A673 (cell line): ENCODE measurements around the gene KCNK16. TPM values are rescaled to one million over a fixed set of nuclear protein-coding genes. Genes with fewer than 3 reads are reported as not detected.

ENCODE experiments used
- BruUV-seq: library from RNA; stranded (reverse); fragments of 400-500 nt; replicated peaks from 2 replicates; lab custom pipeline; 2021; lab: Mats Ljungman, UMichigan
- CTCF ChIA-PET: fragments of 300-600 bp; sonication (Branson Sonifier 250); formaldehyde crosslinking; loops from one replicate; lab custom pipeline; 2022; ENCODE audit warnings: antibody characterized with exemption; lab: Charles Lee
- POLR2A ChIA-PET: fragments of 300-600 bp; sonication (Branson Sonifier 250); formaldehyde crosslinking; loops from one replicate; lab custom pipeline; 2022; ENCODE audit warnings: antibody characterized with exemption; ENCODE audit not compliant: low non-redundant PET; lab: Charles Lee
- DNase-seq: peaks from one replicate; pipeline ENCODE4 v3.0.0-alpha.2; 2015; ENCODE audit warnings: low spot score
- H3K27ac ChIP-seq: fragments of 200-600 bp; sonication (generic); 2 replicates; pipeline ENCODE4 v1.5.1; 2016; ENCODE audit warnings: mixed run types, low read depth, mild to moderate bottlenecking, mixed read lengths, antibody characterized with exemption, low read length; ENCODE audit not compliant: poor library complexity, severe bottlenecking
- H3K27me3 ChIP-seq: fragments of 200-600 bp; sonication (generic); replicated peaks from 2 replicates; pipeline ENCODE4 v1.6.1; 2017; ENCODE audit warnings: mixed run types, low read depth, mild to moderate bottlenecking, mixed read lengths, antibody characterized with exemption, low read length; ENCODE audit not compliant: insufficient read depth, poor library complexity
- H3K36me3 ChIP-seq: fragments of 200-600 bp; sonication (generic); 2 replicates; pipeline ENCODE4 v1.6.1; 2016; ENCODE audit warnings: mixed run types, mild to moderate bottlenecking, mixed read lengths, antibody characterized with exemption, low read length; ENCODE audit not compliant: insufficient read depth, poor library complexity, severe bottlenecking
- H3K4me1 ChIP-seq: fragments of 200-600 bp; sonication (generic); 2 replicates; pipeline ENCODE4 v1.6.1; 2017; ENCODE audit warnings: mixed run types, mild to moderate bottlenecking, mixed read lengths, antibody characterized with exemption, low read length; ENCODE audit not compliant: insufficient read depth, poor library complexity, severe bottlenecking
- H3K4me3 ChIP-seq: fragments of 200-600 bp; sonication (generic); 2 replicates; pipeline ENCODE4 v1.5.1; 2016; ENCODE audit warnings: low read depth, mixed run types, mild to moderate bottlenecking, mixed read lengths, low read length; ENCODE audit not compliant: poor library complexity, severe bottlenecking
- H3K9me3 ChIP-seq: fragments of 200-600 bp; sonication (generic); 2 replicates; pipeline ENCODE4 v1.6.1; 2016; ENCODE audit warnings: mixed run types, low read depth, mild to moderate bottlenecking, mixed read lengths, antibody characterized with exemption, low read length; ENCODE audit not compliant: poor library complexity, severe bottlenecking
- EZH2 ChIP-seq: fragments of 200-600 bp; sonication (generic); IDR thresholded peaks from 2 replicates; pipeline ENCODE4 v1.6.1; 2017; ENCODE audit warnings: borderline replicate concordance, low read depth, mild to moderate bottlenecking, mixed read lengths, antibody characterized with exemption, low read length; ENCODE audit not compliant: poor library complexity, severe bottlenecking
- intact Hi-C: fragments of 100-400 bp; cut with micrococcal nuclease; formaldehyde crosslinking; loops from one replicate; pipeline ENCODE4 v1.10.0; 2022; ENCODE audit not compliant: unreplicated experiment
- total RNA-seq: library from RNA; stranded (reverse); gene quantifications from 2 replicates; pipeline ENCODE4 v1.2.3, GENCODE V29; 2021
- TF ChIP-seq, protein P1 (sequence below): fragments of 300-800, 200-600 bp; sonication (generic); conservative IDR thresholded peaks from 2 replicates; pipeline ENCODE4 v1.5.1; 2017; ENCODE audit warnings: low read depth, mild to moderate bottlenecking, antibody characterized with exemption, low read length, moderate library complexity, mixed read lengths

Gene KCNK16
- total RNA-seq, 1 experiment from 2014 or later: not detected

DNA sequence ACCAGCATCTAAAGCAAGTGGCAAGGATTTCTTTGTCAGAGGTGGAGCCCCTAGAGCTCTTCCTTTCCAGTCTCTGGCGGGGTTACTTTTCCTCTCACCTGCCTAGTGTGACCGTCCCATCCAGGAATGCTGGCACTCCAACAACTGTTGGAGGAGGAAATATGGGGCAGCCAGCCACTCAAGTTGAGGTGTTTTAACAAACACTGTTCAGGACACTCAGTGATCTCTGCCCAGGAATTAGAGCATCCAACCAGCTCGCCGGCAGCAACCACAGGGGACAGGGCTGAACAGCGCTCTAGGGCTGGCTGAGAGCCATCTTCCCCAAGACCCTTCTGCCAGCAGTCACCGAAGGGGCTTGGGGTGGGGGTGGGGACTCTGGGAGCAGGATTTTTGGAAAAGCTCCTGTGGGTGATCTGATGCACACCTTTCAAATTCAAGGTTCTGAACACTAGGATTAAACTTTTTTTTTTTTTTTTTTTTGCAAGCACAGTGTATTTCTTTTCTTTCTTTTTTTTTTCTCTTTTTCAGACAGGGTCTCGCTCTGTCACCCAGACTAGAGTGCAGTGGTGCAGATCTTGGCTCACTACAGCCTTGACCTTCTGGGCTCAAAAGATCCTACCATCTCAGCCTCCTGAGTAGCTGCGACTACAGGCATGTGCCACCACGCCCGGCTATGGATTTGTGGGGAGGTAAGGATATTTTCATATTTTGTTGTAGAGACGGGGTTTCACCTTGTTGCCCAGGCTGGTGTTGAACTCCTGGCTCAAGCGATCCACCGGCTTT is 28.4 kb upstream of the KCNK16 start:
- CTCF ChIA-PET: no interaction called here
- no peak overlapping the region for H3K27ac ChIP-seq
- no peaks in the 10 kb centered on the region for H3K4me1 ChIP-seq
- BruUV-seq: no TSS peak
- no peaks in the 10 kb centered on the region for H3K9me3 ChIP-seq
- no peak for DNase-seq
- intact Hi-C loops: no loop called here
- no peaks in the 10 kb centered on the region for H3K27me3 ChIP-seq
- H3K4me3 ChIP-seq: no peak overlapping the region
- no peak for TF ChIP-seq EZH2
- TF ChIP-seq, protein P1, sequence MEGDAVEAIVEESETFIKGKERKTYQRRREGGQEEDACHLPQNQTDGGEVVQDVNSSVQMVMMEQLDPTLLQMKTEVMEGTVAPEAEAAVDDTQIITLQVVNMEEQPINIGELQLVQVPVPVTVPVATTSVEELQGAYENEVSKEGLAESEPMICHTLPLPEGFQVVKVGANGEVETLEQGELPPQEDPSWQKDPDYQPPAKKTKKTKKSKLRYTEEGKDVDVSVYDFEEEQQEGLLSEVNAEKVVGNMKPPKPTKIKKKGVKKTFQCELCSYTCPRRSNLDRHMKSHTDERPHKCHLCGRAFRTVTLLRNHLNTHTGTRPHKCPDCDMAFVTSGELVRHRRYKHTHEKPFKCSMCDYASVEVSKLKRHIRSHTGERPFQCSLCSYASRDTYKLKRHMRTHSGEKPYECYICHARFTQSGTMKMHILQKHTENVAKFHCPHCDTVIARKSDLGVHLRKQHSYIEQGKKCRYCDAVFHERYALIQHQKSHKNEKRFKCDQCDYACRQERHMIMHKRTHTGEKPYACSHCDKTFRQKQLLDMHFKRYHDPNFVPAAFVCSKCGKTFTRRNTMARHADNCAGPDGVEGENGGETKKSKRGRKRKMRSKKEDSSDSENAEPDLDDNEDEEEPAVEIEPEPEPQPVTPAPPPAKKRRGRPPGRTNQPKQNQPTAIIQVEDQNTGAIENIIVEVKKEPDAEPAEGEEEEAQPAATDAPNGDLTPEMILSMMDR: no peak
- POLR2A ChIA-PET: no interaction called here
- H3K36me3 ChIP-seq: no peaks in the 10 kb centered on the region

DNA sequence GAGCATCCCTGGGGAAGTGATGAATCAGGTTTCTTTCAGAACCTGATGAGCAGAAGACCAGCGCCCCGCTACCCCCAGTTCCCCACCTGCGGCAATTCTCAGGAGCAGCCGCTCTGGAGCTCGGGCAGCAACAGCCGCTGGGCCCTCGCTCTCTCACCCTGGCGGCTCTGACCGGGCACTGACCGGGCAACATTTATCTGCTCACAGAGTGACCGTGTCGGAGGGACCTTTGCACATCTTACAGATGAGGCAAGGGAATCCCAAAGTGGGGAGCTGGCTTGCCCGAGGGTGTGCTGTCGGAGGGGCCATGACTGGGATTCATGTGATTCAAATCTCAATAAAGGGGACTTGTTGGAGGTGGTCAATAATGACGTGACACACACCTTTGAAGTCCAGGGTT is 26.2 kb upstream of the KCNK16 start:
- H3K4me3 ChIP-seq: no peak overlapping the region
- BruUV-seq: no TSS peak
- no peak for DNase-seq
- no peaks in the 10 kb centered on the region for H3K27me3 ChIP-seq
- no peaks in the 10 kb centered on the region for H3K9me3 ChIP-seq
- no peaks in the 10 kb centered on the region for H3K36me3 ChIP-seq
- intact Hi-C loops: no loop called here
- TF ChIP-seq EZH2: no peak
- TF ChIP-seq, protein P1: no peak
- H3K4me1 ChIP-seq: no peaks in the 10 kb centered on the region
- ChIA-PET CTCF (interaction anchor here (1.2 kb wide), 1 partner anchor 13 kb away, joined by 3 read pairs; no protein-coding TSS in a partner anchor), POLR2A (no interaction called here)
- no peak overlapping the region for H3K27ac ChIP-seq

DNA sequence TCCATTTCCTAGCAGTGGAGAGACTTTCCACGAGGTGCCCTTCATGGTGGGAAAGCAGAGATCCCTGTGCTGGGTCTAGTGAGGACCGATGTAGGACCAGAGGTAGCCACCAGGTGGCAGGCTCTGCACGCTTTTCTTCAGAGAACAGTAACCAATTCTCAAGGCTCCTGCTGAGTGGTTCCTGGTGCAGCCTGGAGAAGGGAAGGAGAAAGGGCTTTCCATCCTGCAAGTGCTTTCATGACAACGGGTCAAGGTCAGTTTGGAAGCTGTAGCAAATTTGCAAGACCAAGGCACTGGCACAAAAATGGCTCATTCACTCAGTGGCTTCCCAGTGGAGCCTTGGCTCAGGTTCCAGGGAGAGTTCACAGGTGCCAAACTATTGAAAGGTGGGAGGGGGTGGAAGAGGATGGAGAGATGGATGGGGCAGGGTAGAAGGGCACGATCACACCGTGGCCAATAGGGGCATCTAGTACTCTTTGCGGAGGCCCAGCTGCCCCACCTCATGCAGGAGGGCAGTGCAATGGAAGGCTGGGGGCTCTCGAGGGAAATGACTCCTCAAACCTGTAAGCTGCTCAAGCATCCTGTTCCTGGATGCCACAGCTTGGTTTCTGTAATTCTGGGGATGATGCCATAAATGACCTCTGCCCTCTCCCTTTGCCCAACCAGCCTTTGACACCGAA is 25.5 kb upstream of the KCNK16 start:
- ChIA-PET CTCF (interaction anchor here (1.2 kb wide), 1 partner anchor 14 kb away, joined by 3 read pairs; no protein-coding TSS in a partner anchor), POLR2A (no interaction called here)
- peak; percentile 77 for DNase-seq
- Histone ChIP-seq H3K27me3 (no peaks in the 10 kb centered on the region), H3K4me1 (no peaks in the 10 kb centered on the region), H3K27ac (no peak overlapping the region), H3K36me3 (no peaks in the 10 kb centered on the region), H3K4me3 (no peak overlapping the region), H3K9me3 (no peaks in the 10 kb centered on the region)
- no TSS peak for BruUV-seq
- intact Hi-C loops: no loop called here
- TF ChIP-seq, protein P1: peak; percentile 91
- no peak for TF ChIP-seq EZH2
